Mesendoderm (in vitro differentiated cells): ENCODE data around the gene PTCD2.
"Not testable (repeated sequence)": the region's sequence is repeated elsewhere in the genome, so short reads cannot be mapped to it uniquely, and the experiment has no call there.

Experiments used
- DNase-seq: peaks from one replicate; pipeline ENCODE4 v3.0.0; 2013
- H2AK5ac ChIP-seq: 2 replicates; pipeline ENCODE4 v1.6.1; 2013; ENCODE audit warnings: low read length, inconsistent platforms
- H2BK120ac ChIP-seq: 2 replicates; pipeline ENCODE4 v1.6.1; 2013; ENCODE audit warnings: low read depth, mild to moderate bottlenecking, low read length, moderate library complexity, mixed read lengths
- H2BK15ac ChIP-seq: replicated peaks from 2 replicates; pipeline ENCODE4 v1.6.1; 2013; ENCODE audit warnings: low read depth, mild to moderate bottlenecking, moderate library complexity
- H2BK5ac ChIP-seq: 2 replicates; pipeline ENCODE4 v1.6.1; 2013; ENCODE audit warnings: low read length, inconsistent platforms
- H3K18ac ChIP-seq: 2 replicates; pipeline ENCODE4 v1.6.1; 2013; ENCODE audit warnings: mild to moderate bottlenecking, low read length, mixed read lengths
- H3K23ac ChIP-seq: one replicate; pipeline ENCODE4 v1.6.1; 2013; ENCODE audit warnings: low read length
- H3K27ac ChIP-seq: 2 replicates; pipeline ENCODE4 v1.5.1; 2013; ENCODE audit warnings: low read depth, mild to moderate bottlenecking, inconsistent platforms, low read length, moderate library complexity
- H3K27me3 ChIP-seq: 2 replicates; pipeline ENCODE4 v1.6.1; 2013; ENCODE audit warnings: low read length, control low read depth, mild to moderate bottlenecking, inconsistent platforms; ENCODE audit not compliant: insufficient read depth, poor library complexity
- H3K36me3 ChIP-seq: 2 replicates; pipeline ENCODE4 v1.6.1; 2013; ENCODE audit warnings: low read length, inconsistent platforms; ENCODE audit not compliant: control insufficient read depth, insufficient read depth
- H3K4ac ChIP-seq: one replicate; pipeline ENCODE4 v1.6.1; 2013; ENCODE audit warnings: low read depth, mild to moderate bottlenecking, low read length, moderate library complexity
- H3K4me1 ChIP-seq: 2 replicates; pipeline ENCODE4 v1.6.1; 2013; ENCODE audit warnings: low read depth, low read length, inconsistent platforms; ENCODE audit not compliant: control insufficient read depth
- H3K4me2 ChIP-seq: 2 replicates; pipeline ENCODE4 v1.6.1; 2013; ENCODE audit warnings: low read length
- H3K4me3 ChIP-seq: 2 replicates; pipeline ENCODE4 v1.5.1; 2013; ENCODE audit warnings: mild to moderate bottlenecking, low read length
- H3K56ac ChIP-seq: one replicate; pipeline ENCODE4 v1.6.1; 2013; ENCODE audit warnings: low read length
- H3K79me1 ChIP-seq: 2 replicates; pipeline ENCODE4 v1.6.1; 2013; ENCODE audit warnings: low read length, inconsistent platforms
- H3K79me2 ChIP-seq: 2 replicates; pipeline ENCODE4 v1.6.1; 2013; ENCODE audit warnings: mild to moderate bottlenecking, low read length; ENCODE audit not compliant: control insufficient read depth, insufficient read depth
- H3K9ac ChIP-seq: 2 replicates; pipeline ENCODE4 v1.6.1; 2013; ENCODE audit warnings: low read length, inconsistent platforms
- H4K5ac ChIP-seq: one replicate; pipeline ENCODE4 v1.6.1; 2013; ENCODE audit warnings: low read length
- H4K8ac ChIP-seq: one replicate; pipeline ENCODE4 v1.6.1; 2013; ENCODE audit warnings: low read depth, mild to moderate bottlenecking, control low read depth, low read length, moderate library complexity
- whole genome bisulfite sequencing: extraction: QIAGEN DNeasy Blood & Tissue Kit; methylation state at CpG from one replicate; pipeline ENCODE4 v1.1.7; 2013; ENCODE audit warnings: low lambda C conversion rate, missing lambda C conversion rate; ENCODE audit not compliant: insufficient coverage; ENCODE audit errors: extremely low coverage; 5-methylcytosine and 5-hydroxymethylcytosine counted together

The PTCD2 gene

GRCh38 chr5:72298136-72298535, 22.0 kb upstream of the PTCD2 start:
- H4K8ac ChIP-seq, H3K36me3 ChIP-seq, H2BK5ac ChIP-seq, H2AK5ac ChIP-seq, H3K23ac ChIP-seq, DNase-seq, H3K56ac ChIP-seq, H3K27ac ChIP-seq, H3K4me2 ChIP-seq, H3K4me3 ChIP-seq, H3K27me3 ChIP-seq, H3K18ac ChIP-seq, H4K5ac ChIP-seq, H2BK15ac ChIP-seq, H3K79me1 ChIP-seq, H2BK120ac ChIP-seq, H3K9ac ChIP-seq, H3K4ac ChIP-seq: not testable (repeated sequence)
- H3K4me1 ChIP-seq, result peaks cover 11% of the 10 kb centered on the region
- H3K79me2 ChIP-seq, result peaks cover 14% of the 10 kb centered on the region
- no CpG with 5 or more reads among the region's 3 CpGs for WGBS

DNA sequence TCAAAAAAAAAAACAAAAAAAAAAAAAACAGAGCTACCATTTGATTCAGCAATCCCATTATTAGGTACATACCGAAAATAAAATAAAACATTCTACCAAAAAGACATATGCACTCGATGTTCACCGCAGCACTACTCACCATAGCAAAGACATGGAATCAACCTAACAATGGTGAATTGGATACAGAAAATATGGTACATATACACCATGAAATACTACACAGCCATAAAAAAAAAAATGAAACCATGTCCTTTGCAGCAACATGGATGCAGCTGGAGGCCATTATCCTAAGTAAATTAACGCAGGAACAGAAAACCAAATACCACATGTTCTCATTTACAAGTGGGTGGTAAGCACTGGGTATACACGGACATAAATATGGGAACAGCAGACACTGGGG, 21.5 kb upstream of the PTCD2 start:
- no peak overlapping the region for H3K27ac ChIP-seq
- H3K23ac ChIP-seq, result no peak overlapping the region
- H3K56ac ChIP-seq, result no peak overlapping the region
- peaks cover 14% of the 10 kb centered on the region for H3K79me2 ChIP-seq
- H3K4ac ChIP-seq, result no peak overlapping the region
- H2BK5ac ChIP-seq, result no peak overlapping the region
- WGBS, result no CpG with 5 or more reads among the region's 5 CpGs
- H3K27me3 ChIP-seq, result no peaks in the 10 kb centered on the region
- no peak overlapping the region for H3K4me3 ChIP-seq
- H3K18ac ChIP-seq, result no peak overlapping the region
- peaks cover 9% of the 10 kb centered on the region for H3K79me1 ChIP-seq
- no peak overlapping the region for H3K9ac ChIP-seq
- H2AK5ac ChIP-seq, result no peak overlapping the region
- no peak overlapping the region for H2BK15ac ChIP-seq
- H4K8ac ChIP-seq, result no peak overlapping the region
- no peak overlapping the region for H4K5ac ChIP-seq
- H3K4me1 ChIP-seq, result peaks cover 11% of the 10 kb centered on the region
- no peak overlapping the region for H2BK120ac ChIP-seq
- DNase-seq, result no peak
- no peaks in the 10 kb centered on the region for H3K36me3 ChIP-seq
- H3K4me2 ChIP-seq, result no peak overlapping the region

DNA sequence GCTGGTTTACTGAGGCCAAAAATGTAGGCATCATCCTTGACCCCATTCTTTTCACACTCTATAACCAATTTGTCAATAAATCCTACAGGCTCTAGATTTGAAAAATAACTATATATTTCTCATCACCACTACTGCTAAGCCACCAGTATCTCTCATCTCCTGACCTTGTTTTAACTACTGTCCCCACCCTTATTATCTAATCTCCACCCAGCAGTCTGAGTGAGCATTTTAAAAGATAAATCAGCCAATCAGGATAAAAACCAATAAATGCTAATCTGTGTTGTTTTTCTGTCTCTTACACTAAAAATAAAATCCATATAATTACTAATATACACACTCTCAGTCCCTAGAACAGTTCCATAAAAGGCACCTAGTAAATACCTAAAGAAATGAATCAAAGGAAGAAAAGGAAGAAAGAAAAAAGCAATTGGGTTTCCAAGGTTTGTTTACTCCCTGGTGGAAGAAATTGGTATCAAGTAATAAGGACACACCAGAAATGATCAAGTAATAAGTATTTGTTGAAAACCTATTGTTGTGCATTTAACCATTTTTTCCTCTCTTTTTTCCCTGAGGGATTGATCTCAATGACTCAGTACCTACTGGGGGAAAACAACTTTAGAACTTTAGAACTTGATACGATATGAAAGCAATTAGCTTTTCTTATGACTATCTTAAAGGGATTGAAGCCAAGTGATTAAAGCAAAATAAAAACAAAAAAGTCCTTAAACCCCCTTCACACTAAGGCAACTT, 19.4 kb upstream of the PTCD2 start:
- Histone ChIP-seq H2BK120ac (no peak overlapping the region), H3K9ac (no peak overlapping the region), H2BK5ac (no peak overlapping the region), H3K4me1 (peaks cover 11% of the 10 kb centered on the region), H3K4me3 (no peak overlapping the region), H3K4ac (no peak overlapping the region), H3K56ac (no peak overlapping the region), H2AK5ac (no peak overlapping the region), H4K8ac (no peak overlapping the region), H3K36me3 (no peaks in the 10 kb centered on the region), H3K27ac (no peak overlapping the region), H3K23ac (no peak overlapping the region), H3K18ac (no peak overlapping the region), H4K5ac (no peak overlapping the region), H3K79me2 (peaks cover 21% of the 10 kb centered on the region), H3K79me1 (peaks cover 9% of the 10 kb centered on the region), H2BK15ac (no peak overlapping the region), H3K4me2 (no peak overlapping the region), H3K27me3 (no peaks in the 10 kb centered on the region)
- WGBS, result no CpG with 5 or more reads among the region's 1 CpG
- DNase-seq, result no peak

DNA sequence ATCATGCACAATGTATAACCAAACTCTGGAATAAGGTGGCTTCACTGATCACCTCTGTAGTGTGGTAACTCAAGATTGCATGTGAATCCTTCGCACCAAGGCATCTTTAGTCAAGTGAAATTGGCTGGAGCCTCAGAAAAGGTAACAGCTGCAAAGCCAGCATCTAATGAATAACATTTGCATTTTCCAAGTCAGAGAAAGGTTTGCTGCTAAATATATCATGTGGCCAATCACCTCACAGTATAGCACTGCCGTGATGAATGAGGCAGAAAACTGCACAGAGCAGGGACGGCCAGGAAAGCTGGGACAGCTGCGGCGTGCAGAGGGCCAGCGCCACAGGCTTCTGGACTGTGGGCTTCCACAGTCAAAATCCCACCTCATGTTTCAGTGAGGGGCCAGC, 18.6 kb upstream of the PTCD2 start:
- peak overlapping the region; percentile 64 for H2BK120ac ChIP-seq
- H3K23ac ChIP-seq, result no peak overlapping the region
- no peak overlapping the region for H3K4me3 ChIP-seq
- H2BK5ac ChIP-seq, result peak overlapping the region; percentile 6
- peaks cover 11% of the 10 kb centered on the region for H3K4me1 ChIP-seq
- H3K18ac ChIP-seq, result peak overlapping the region; percentile 98
- H3K27me3 ChIP-seq, result no peaks in the 10 kb centered on the region
- H3K9ac ChIP-seq, result peak overlapping the region; percentile 8
- no peak overlapping the region for H3K4ac ChIP-seq
- no peak overlapping the region for H2BK15ac ChIP-seq
- H2AK5ac ChIP-seq, result peak overlapping the region; percentile 36
- no CpG with 5 or more reads among the region's 6 CpGs for WGBS
- no peak overlapping the region for H4K8ac ChIP-seq
- H3K27ac ChIP-seq, result peak overlapping the region; percentile 83
- no peak overlapping the region for H3K4me2 ChIP-seq
- no peak for DNase-seq
- H3K36me3 ChIP-seq, result no peaks in the 10 kb centered on the region
- H4K5ac ChIP-seq, result no peak overlapping the region
- H3K79me2 ChIP-seq, result peaks cover 23% of the 10 kb centered on the region
- H3K56ac ChIP-seq, result peak overlapping the region; percentile 25
- H3K79me1 ChIP-seq, result peaks cover 9% of the 10 kb centered on the region

GRCh38 chr5:72302171-72302570, 18.0 kb upstream of the PTCD2 start:
- Histone ChIP-seq H2AK5ac (no peak overlapping the region), H2BK120ac (no peak overlapping the region), H3K18ac (no peak overlapping the region), H3K4me1 (peaks cover 11% of the 10 kb centered on the region), H3K4me2 (no peak overlapping the region), H3K79me2 (peaks cover 23% of the 10 kb centered on the region), H3K27ac (no peak overlapping the region), H3K4ac (no peak overlapping the region), H4K5ac (no peak overlapping the region), H2BK5ac (no peak overlapping the region), H3K4me3 (no peak overlapping the region), H4K8ac (no peak overlapping the region), H3K56ac (no peak overlapping the region), H3K27me3 (no peaks in the 10 kb centered on the region), H2BK15ac (no peak overlapping the region), H3K23ac (no peak overlapping the region), H3K36me3 (no peaks in the 10 kb centered on the region), H3K79me1 (peaks cover 9% of the 10 kb centered on the region), H3K9ac (no peak overlapping the region)
- peak; percentile 98 for DNase-seq
- no CpG with 5 or more reads among the region's 3 CpGs for WGBS
